DND-41 (cell line): ENCODE measurements around the gene SLC10A2.
"Not testable (repeated sequence)": the region's sequence is repeated elsewhere in the genome, so short reads cannot be mapped to it uniquely, and the experiment has no call there.

Experiments
- ATAC-seq: fragments of 200-7000 bp; cut with Tn5 transposase; 3 replicates; pipeline ENCODE4 v1.9.1; 2021; ENCODE audit warnings: low read depth; ENCODE audit not compliant: insufficient read depth
- DNase-seq: peaks from one replicate; pipeline ENCODE4 v3.0.0-alpha.2; 2020
- H2AFZ ChIP-seq: 2 replicates; pipeline ENCODE4 v1.6.0; 2012; ENCODE audit warnings: low read depth, low read length
- H3K27ac ChIP-seq: 2 replicates; pipeline ENCODE4 v1.5.1; 2012; ENCODE audit warnings: low read length, inconsistent platforms
- H3K27me3 ChIP-seq: fragments of 200-600 bp; sonication (generic); 2 replicates; pipeline ENCODE4 v1.6.0; 2012; ENCODE audit warnings: low read length, mild to moderate bottlenecking, inconsistent platforms; ENCODE audit not compliant: insufficient read depth, poor library complexity
- H3K36me3 ChIP-seq: 2 replicates; pipeline ENCODE4 v1.5.1; 2012; ENCODE audit warnings: low read length, inconsistent platforms; ENCODE audit not compliant: insufficient read depth
- H3K4me1 ChIP-seq: 2 replicates; pipeline ENCODE4 v1.5.1; 2012; ENCODE audit warnings: mild to moderate bottlenecking, low read length; ENCODE audit not compliant: insufficient read depth
- H3K4me2 ChIP-seq: 2 replicates; pipeline ENCODE4 v1.6.0; 2012; ENCODE audit warnings: mild to moderate bottlenecking, moderate library complexity, low read length, inconsistent platforms; ENCODE audit not compliant: insufficient read depth
- H3K4me3 ChIP-seq, 2 experiments: fragments of 200-600 bp in 1 of 2; shearing (Covaris generic) in 1 of 2; 2 replicates each; pipeline ENCODE4 v1.5.1; 2012 to 2016; ENCODE audit warnings: inconsistent platforms in 2 of 2, low read length in 2 of 2, mild to moderate bottlenecking in 2 of 2, low read depth in 1 of 2, moderate library complexity in 1 of 2
- H3K79me2 ChIP-seq: 2 replicates; pipeline ENCODE4 v1.6.0; 2012; ENCODE audit warnings: low read length, inconsistent platforms; ENCODE audit not compliant: insufficient read depth
- H3K9ac ChIP-seq: 2 replicates; pipeline ENCODE4 v1.6.0; 2012; ENCODE audit warnings: low read depth, mild to moderate bottlenecking, inconsistent platforms, low read length, moderate library complexity
- H3K9me3 ChIP-seq: 2 replicates; pipeline ENCODE4 v1.5.1; 2012; ENCODE audit warnings: low read length, moderate library complexity, mild to moderate bottlenecking, inconsistent platforms; ENCODE audit not compliant: insufficient read depth, severe bottlenecking
- H4K20me1 ChIP-seq: 2 replicates; pipeline ENCODE4 v1.6.0; 2012; ENCODE audit warnings: low read length; ENCODE audit not compliant: insufficient read depth
- EZH2 ChIP-seq: IDR thresholded peaks from 3 replicates; pipeline ENCODE4 v1.6.1; 2012; ENCODE audit warnings: borderline replicate concordance, low read depth, mild to moderate bottlenecking, moderate library complexity, low read length, inconsistent platforms; ENCODE audit not compliant: severe bottlenecking
- TF ChIP-seq, protein P1 (sequence below): IDR thresholded peaks from 2 replicates; pipeline ENCODE4 v1.5.1; 2012; ENCODE audit warnings: borderline replicate concordance, low read length, moderate library complexity, mild to moderate bottlenecking; ENCODE audit not compliant: poor library complexity, severe bottlenecking; ENCODE audit errors: extremely low read depth

The SLC10A2 gene

DNA sequence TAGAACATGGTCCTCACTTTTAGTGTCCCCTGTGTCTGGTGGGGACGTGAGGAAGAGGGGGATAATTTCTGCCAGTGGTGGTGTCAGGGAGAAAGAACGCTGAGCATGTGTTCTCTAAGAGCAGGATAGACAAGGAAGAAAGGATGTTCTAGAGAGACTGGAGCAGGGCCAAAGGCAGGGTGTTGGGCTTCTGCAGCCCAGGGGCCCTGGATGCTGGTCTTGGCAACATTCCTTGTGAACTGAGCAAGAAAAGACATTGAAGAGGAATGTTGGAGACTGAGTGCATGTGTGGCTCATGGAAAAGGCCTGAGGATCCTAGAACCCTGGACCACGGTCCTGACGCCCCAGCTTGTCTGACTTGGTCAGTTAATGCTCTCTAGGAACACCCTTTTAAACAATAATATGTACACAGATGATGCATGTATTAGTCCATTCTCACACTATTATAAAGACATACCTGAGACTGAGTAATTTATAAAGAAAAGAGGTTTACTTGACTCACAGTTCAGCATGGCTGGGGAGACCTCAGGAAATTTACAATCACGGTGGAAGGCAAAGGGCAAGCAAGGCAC lies 33.6 kb upstream of the SLC10A2 start:
- Histone ChIP-seq H4K20me1 (no peaks in the 10 kb centered on the region), H3K27me3 (no peaks in the 10 kb centered on the region), H3K9me3 (no peaks in the 10 kb centered on the region), H3K79me2 (no peaks in the 10 kb centered on the region), H3K4me1 (no peaks in the 10 kb centered on the region), H3K36me3 (no peaks in the 10 kb centered on the region), H3K9ac (no peak overlapping the region), H3K27ac (no peak overlapping the region), H2AFZ (no peak overlapping the region), H3K4me3 (no peak overlapping the region), H3K4me2 (no peak overlapping the region)
- TF ChIP-seq EZH2: no peak
- TF ChIP-seq, protein P1, sequence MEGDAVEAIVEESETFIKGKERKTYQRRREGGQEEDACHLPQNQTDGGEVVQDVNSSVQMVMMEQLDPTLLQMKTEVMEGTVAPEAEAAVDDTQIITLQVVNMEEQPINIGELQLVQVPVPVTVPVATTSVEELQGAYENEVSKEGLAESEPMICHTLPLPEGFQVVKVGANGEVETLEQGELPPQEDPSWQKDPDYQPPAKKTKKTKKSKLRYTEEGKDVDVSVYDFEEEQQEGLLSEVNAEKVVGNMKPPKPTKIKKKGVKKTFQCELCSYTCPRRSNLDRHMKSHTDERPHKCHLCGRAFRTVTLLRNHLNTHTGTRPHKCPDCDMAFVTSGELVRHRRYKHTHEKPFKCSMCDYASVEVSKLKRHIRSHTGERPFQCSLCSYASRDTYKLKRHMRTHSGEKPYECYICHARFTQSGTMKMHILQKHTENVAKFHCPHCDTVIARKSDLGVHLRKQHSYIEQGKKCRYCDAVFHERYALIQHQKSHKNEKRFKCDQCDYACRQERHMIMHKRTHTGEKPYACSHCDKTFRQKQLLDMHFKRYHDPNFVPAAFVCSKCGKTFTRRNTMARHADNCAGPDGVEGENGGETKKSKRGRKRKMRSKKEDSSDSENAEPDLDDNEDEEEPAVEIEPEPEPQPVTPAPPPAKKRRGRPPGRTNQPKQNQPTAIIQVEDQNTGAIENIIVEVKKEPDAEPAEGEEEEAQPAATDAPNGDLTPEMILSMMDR: no peak
- DNase-seq (no peak), ATAC-seq (no peak)

DNA sequence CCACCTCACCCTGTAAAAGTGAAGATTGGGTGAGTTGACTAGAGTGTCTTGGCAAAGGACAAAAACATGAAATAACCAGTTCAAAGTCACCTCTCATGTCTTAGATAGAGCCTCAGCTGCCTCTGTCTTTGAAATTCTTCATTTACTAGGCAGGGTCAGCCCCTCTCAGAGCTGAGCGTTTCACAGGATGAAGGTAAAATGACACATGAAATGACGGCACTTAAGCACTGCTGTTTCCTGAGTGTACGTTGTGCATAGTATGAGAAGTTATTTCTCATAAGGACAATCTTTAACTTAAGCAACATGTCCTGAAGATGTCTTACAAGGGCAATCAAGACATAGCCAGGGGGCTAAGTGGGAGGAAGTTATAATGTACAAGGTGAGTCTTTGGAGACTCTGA lies 32.3 kb upstream of the SLC10A2 start:
- H3K27me3 ChIP-seq: no peaks in the 10 kb centered on the region
- no peaks in the 10 kb centered on the region for H4K20me1 ChIP-seq
- no peaks in the 10 kb centered on the region for H3K36me3 ChIP-seq
- DNase-seq (no peak), ATAC-seq (no peak)
- no peak overlapping the region for H3K4me3 ChIP-seq
- no peak overlapping the region for H3K4me2 ChIP-seq
- TF ChIP-seq, protein P1: no peak
- no peak for TF ChIP-seq EZH2
- no peaks in the 10 kb centered on the region for H3K4me1 ChIP-seq
- no peaks in the 10 kb centered on the region for H3K79me2 ChIP-seq
- H3K9ac ChIP-seq: no peak overlapping the region
- no peak overlapping the region for H2AFZ ChIP-seq
- H3K27ac ChIP-seq: no peak overlapping the region
- H3K9me3 ChIP-seq: peaks cover 7% of the 10 kb centered on the region

DNA sequence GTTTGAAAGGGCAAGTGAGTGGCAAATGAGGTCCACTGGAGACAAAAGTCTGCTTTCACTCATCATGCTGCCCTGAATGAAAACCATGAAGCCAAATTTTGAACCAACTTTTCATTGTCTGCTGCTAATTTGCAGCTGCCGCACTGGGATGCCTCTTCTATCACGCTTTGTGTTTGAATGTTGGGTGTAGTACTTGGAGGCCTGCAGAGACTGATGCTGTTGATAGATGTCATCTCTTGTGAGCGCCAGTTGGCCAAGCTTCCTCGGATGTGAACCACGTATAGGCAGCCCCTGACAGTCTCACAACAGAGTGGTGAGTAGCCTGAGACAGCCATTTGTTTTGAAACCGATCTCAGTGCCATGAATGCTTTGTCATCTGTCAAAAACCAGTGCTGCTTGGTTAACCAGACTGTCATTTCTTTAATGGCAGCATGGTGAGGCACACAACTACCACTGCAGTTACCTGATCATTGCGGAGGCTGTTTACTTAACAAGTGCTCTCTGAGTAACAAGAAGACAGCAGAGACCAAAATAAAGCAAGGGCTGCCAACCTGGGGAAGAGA lies 31.2 kb upstream of the SLC10A2 start:
- peaks cover 16% of the 10 kb centered on the region for H3K9me3 ChIP-seq

DNA sequence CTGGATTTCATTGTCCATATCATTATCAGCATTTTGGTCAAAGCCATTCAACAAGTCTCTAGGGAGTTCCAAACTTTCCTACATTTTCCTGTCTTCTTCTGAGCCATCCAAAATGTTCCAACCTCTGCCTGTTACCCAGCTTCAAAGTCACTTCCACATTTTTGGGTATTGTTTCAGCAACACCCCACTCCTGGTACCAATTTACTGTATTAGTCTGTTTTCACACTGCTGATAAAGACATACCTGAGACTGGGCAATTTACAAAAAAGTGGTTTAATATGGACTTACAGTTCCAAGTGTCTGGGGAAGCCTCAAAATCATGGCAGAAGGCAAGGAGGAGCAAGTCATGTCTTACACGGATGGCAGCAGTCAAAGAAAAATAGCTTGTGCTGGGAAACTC lies 27.4 kb upstream of the SLC10A2 start:
- H3K36me3 ChIP-seq, H3K4me2 ChIP-seq, H3K79me2 ChIP-seq, H3K27ac ChIP-seq, ATAC-seq, H3K4me1 ChIP-seq, H3K9ac ChIP-seq, H3K4me3 ChIP-seq, DNase-seq, H2AFZ ChIP-seq, H3K27me3 ChIP-seq, H4K20me1 ChIP-seq: not testable (repeated sequence)
- H3K9me3 ChIP-seq: peaks cover 16% of the 10 kb centered on the region

More for the DNA sequence above, 31.2 kb upstream of the SLC10A2 start:
- H3K27ac ChIP-seq: no peak overlapping the region
- H4K20me1 ChIP-seq: no peaks in the 10 kb centered on the region
- no peaks in the 10 kb centered on the region for H3K4me1 ChIP-seq
- no peak overlapping the region for H3K9ac ChIP-seq
- no peak overlapping the region for H3K4me3 ChIP-seq
- H2AFZ ChIP-seq: no peak overlapping the region
- no peaks in the 10 kb centered on the region for H3K27me3 ChIP-seq
- no peaks in the 10 kb centered on the region for H3K79me2 ChIP-seq
- DNase-seq: no peak
- H3K36me3 ChIP-seq: no peaks in the 10 kb centered on the region
- no peak for ATAC-seq
- no peak overlapping the region for H3K4me2 ChIP-seq
- TF ChIP-seq, protein P1: no peak
- no peak for TF ChIP-seq EZH2
